CD4-positive, alpha-beta T cell (primary cell): ENCODE results near the gene URB1. TPM values are rescaled to one million over a fixed set of nuclear protein-coding genes. Genes with fewer than 3 reads are reported as not detected.
"Not testable (repeated sequence)": the region's sequence is repeated elsewhere in the genome, so short reads cannot be mapped to it uniquely, and the experiment has no call there.

Experiments
- ATAC-seq: fragments of 200-7000 bp; cut with Tn5 transposase; one replicate; pipeline ENCODE4 v1.10.0; 2022; ENCODE audit warnings: mild to moderate bottlenecking; ENCODE audit not compliant: poor library complexity
- CTCF ChIA-PET: fragments of 350-600 bp; sonication (Branson Sonifier 250); formaldehyde crosslinking; loops from one replicate; lab custom pipeline; 2021; ENCODE audit warnings: antibody characterized with exemption, inconsistent platforms; lab: Charles Lee
- POLR2A ChIA-PET: fragments of 350-600 bp; sonication (Branson Sonifier 250); formaldehyde crosslinking; loops from one replicate; lab custom pipeline; 2021; ENCODE audit warnings: antibody characterized with exemption, inconsistent platforms; lab: Charles Lee
- DNase-seq, 14 experiments: peaks; one replicate each; pipeline ENCODE4 v3.0.0-alpha.2; 2013 to 2020; ENCODE audit warnings: mixed read lengths in 2 of 14
- H3K27ac ChIP-seq, 2 donors: one replicate each; pipeline versions ENCODE4 v1.5.1 to v1.7.0; 2013; ENCODE audit warnings: low read length in 2 of 2, low read depth in 1 of 2, mild to moderate bottlenecking in 1 of 2
- H3K27me3 ChIP-seq, 2 experiments: 1 replicate in 1 of 2; 2 replicates in 1 of 2; pipeline versions ENCODE4 v1.6.1 to v1.7.0; 2013; ENCODE audit warnings: low read length in 2 of 2, control low read depth in 1 of 2, mild to moderate bottlenecking in 1 of 2, moderate library complexity in 1 of 2; ENCODE audit not compliant: insufficient read depth in 2 of 2, control insufficient read depth in 1 of 2
- H3K36me3 ChIP-seq: one replicate; pipeline ENCODE4 v1.6.1; 2013; ENCODE audit warnings: low read length, control low read depth; ENCODE audit not compliant: insufficient read depth
- H3K4me1 ChIP-seq: one replicate; pipeline ENCODE4 v1.6.1; 2013; ENCODE audit warnings: low read length, control low read depth; ENCODE audit not compliant: insufficient read depth
- H3K4me3 ChIP-seq: one replicate; pipeline ENCODE4 v1.5.1; 2013; ENCODE audit warnings: mild to moderate bottlenecking, low read length, moderate library complexity
- H3K9me3 ChIP-seq, 2 experiments: 1 replicate in 1 of 2; 2 replicates in 1 of 2; pipeline versions ENCODE4 v1.6.1 to v1.7.0; 2013; ENCODE audit warnings: low read length in 2 of 2, mild to moderate bottlenecking in 2 of 2, control low read depth in 1 of 2, moderate library complexity in 1 of 2; ENCODE audit not compliant: control insufficient read depth in 1 of 2, insufficient read depth in 1 of 2
- H3K27ac Mint-ChIP-seq: one replicate; pipeline ENCODE4 v1.8.0; 2020; ENCODE audit warnings: mixed read lengths
- H3K27me3 Mint-ChIP-seq: one replicate; pipeline ENCODE4 v1.8.0; 2021; ENCODE audit warnings: mixed read lengths
- H3K36me3 Mint-ChIP-seq: one replicate; pipeline ENCODE4 v1.8.0; 2021; ENCODE audit warnings: low read depth, mixed read lengths
- H3K4me1 Mint-ChIP-seq: one replicate; pipeline ENCODE4 v1.8.0; 2021; ENCODE audit warnings: low read depth, mixed read lengths
- H3K4me3 Mint-ChIP-seq: one replicate; pipeline ENCODE4 v1.8.0; 2020; ENCODE audit warnings: mild to moderate bottlenecking, mixed read lengths
- H3K9me3 Mint-ChIP-seq: one replicate; pipeline ENCODE4 v1.8.0; 2020; ENCODE audit warnings: mixed read lengths
- intact Hi-C, 2 experiments: fragments of 100-400 bp; cut with DNase I in 1 of 2; cut with micrococcal nuclease in 1 of 2; formaldehyde crosslinking; loops; one replicate each; pipeline versions ENCODE4 v1.15.1 to v1.9.0; 2023 to 2025; cut with DNase I, micrococcal nuclease
- polyA plus RNA-seq, 2 donors: library from polyadenylated mRNA; unstranded; fragments of 120-200 nt; gene quantifications; one replicate each; pipeline ENCODE4 v1.2.1, GENCODE V29; 2013
- total RNA-seq, 174 experiments: library from RNA in 2 of 174; stranded (reverse) in 2 of 174; gene quantifications; one replicate each; pipeline ENCODE4 v1.2.3 and lab custom pipeline; 2021 to 2026
- TF ChIP-seq, protein P1 (sequence below): fragments of 200-600 bp; IDR thresholded peaks from one replicate; pipeline ENCODE4 v1.8.0; 2022; ENCODE audit warnings: antibody characterized with exemption, mild to moderate bottlenecking

Gene URB1
- total RNA-seq (1 to 10 TPM; 5.4 to 5.7 TPM), total RNA-seq (lab: John Stamatoyannopoulos, UW) (31.8 to 552 (median 88.8) reads per million in 172 experiments)
- 7.3 TPM for polyA plus RNA-seq (2013, experiment 1 of 2)
- polyA plus RNA-seq (2013, experiment 2 of 2): 6.8 TPM

DNA sequence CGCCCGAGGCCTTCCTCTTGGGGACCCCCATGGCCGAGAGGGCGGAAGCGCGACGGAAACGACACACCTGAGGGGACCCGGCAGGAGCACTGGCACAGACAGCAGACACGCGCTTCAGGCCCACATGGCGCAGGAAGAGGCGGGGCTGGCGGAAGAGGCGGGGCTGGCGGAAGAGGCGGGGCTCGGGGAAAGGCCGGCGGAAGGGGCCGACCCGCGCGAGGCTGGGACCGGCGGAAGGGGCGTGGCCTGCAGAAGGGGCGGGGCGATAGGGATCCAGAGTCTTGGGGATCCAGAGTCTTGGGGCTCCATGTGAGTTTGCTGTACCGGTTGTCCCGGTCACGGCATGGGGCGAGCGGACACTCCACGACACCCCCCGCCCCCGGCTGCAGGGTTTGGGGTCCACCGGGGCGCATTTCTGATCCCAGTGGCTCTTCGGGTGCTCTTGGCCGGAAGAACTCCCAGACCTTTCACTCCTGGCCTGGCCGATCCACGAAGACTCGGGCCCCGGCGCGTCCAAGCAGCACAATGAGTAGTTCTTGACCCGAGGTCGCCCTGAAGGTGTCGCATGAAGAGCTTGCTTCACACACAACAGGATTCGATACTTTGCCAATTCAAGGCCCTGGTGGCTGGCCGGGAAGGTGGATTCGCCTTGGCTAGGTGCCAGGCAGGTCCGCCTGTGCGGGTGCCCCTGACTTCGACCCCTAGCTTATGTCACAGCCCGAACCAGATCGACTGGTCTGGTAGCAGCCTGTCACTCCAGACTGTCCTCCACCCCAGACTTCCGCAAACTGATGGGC, at the start of gene URB1:
Gene URB1, minus strand, starts transcription at position 133 of the 797 bp plus-strand sequence. Its CDS starts 102 bp downstream, at position 31.
- TF ChIP-seq, protein P1, sequence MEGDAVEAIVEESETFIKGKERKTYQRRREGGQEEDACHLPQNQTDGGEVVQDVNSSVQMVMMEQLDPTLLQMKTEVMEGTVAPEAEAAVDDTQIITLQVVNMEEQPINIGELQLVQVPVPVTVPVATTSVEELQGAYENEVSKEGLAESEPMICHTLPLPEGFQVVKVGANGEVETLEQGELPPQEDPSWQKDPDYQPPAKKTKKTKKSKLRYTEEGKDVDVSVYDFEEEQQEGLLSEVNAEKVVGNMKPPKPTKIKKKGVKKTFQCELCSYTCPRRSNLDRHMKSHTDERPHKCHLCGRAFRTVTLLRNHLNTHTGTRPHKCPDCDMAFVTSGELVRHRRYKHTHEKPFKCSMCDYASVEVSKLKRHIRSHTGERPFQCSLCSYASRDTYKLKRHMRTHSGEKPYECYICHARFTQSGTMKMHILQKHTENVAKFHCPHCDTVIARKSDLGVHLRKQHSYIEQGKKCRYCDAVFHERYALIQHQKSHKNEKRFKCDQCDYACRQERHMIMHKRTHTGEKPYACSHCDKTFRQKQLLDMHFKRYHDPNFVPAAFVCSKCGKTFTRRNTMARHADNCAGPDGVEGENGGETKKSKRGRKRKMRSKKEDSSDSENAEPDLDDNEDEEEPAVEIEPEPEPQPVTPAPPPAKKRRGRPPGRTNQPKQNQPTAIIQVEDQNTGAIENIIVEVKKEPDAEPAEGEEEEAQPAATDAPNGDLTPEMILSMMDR: no peak
- intact Hi-C loops: loop anchor here in 1 of 2 experiments (1.0 to 10.0 kb wide), 7 partner anchors 18 to 1249 kb away; partner anchors contain the start of genes CFAP298, CRYZL1, GART and ITSN1

DNA sequence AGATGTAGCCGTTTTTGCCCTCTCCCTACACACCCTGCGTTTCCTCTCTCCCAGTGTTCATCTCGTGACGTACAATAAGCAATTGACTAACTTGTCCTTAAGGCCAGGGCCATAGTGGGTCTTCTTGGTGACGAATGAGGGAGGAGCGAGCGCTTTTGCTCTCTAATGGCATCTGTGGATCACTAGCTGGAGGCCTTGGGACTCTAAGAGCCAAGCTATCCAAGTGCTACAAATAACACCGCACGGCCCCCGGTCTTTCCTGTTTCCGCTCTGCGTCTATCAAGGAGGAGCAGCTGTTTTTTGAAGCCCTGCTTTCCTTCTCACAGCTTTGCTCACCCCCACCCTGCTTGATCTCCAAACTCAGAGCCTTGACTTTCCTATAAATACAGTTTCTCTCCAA, 44.9 kb upstream of the URB1 start:
- Mint-ChIP-seq H3K4me3 (peak overlapping the region; percentile 30), H3K27me3 (no peaks in the 10 kb centered on the region), H3K9me3 (no peaks in the 10 kb centered on the region), H3K4me1 (peaks cover 17% of the 10 kb centered on the region), H3K27ac (no peak overlapping the region), H3K36me3 (no peaks in the 10 kb centered on the region)
- ATAC-seq (no peak), DNase-seq (no peak)
- intact Hi-C loops: no loop called here
- Histone ChIP-seq H3K4me3 (no peak overlapping the region), H3K36me3 (peaks cover 2% of the 10 kb centered on the region), H3K27me3 (no peaks in the 10 kb centered on the region), H3K4me1 (peaks cover 3% of the 10 kb centered on the region), H3K9me3 (no peaks in the 10 kb centered on the region), H3K27ac (no peak overlapping the region)
- TF ChIP-seq, protein P1: no peak
- ChIA-PET POLR2A (no interaction called here), CTCF (no interaction called here)

More for the DNA sequence above, at the start of gene URB1:
- no peaks in the 10 kb centered on the region for H3K27me3 ChIP-seq
- ATAC-seq: peak; percentile 97
- H3K4me1 Mint-ChIP-seq: peaks cover 52% of the 10 kb centered on the region
- H3K4me3 Mint-ChIP-seq: peak within 1 kb of the TSS; percentile 94
- no peaks in the 10 kb centered on the region for H3K9me3 Mint-ChIP-seq
- peaks cover 23% of the 10 kb centered on the region for H3K36me3 Mint-ChIP-seq
- H3K27ac Mint-ChIP-seq: peak within 1 kb of the TSS; percentile 80
- DNase-seq: peak; percentile 90 to 98 (median 95)
- ChIA-PET CTCF (interaction anchor here (1.5 to 1.7 kb wide), 2 partner anchors 208 kb away, joined by 4 to 5 read pairs; no protein-coding TSS in a partner anchor), POLR2A (interaction anchor here (1.0 to 3.5 kb wide), 4 partner anchors 18 to 334 kb away, joined by 4 to 26 read pairs (median 6); partner anchors contain the start of genes CFAP298, EVA1C and SYNJ1)
- H3K27me3 Mint-ChIP-seq: peaks cover under 1% of the 10 kb centered on the region
- no peaks in the 10 kb centered on the region for H3K9me3 ChIP-seq
- H3K27ac ChIP-seq: peak within 1 kb of the TSS; percentile 60 to 64
- peaks cover 9% of the 10 kb centered on the region for H3K36me3 ChIP-seq
- H3K4me1 ChIP-seq: peaks cover 26% of the 10 kb centered on the region
- H3K4me3 ChIP-seq: peak within 1 kb of the TSS; percentile 98

- H3K9me3 ChIP-seq, H3K27me3 ChIP-seq, H3K27me3 Mint-ChIP-seq, H3K4me3 ChIP-seq, DNase-seq, H3K27ac Mint-ChIP-seq, H3K36me3 Mint-ChIP-seq, H3K36me3 ChIP-seq, H3K27ac ChIP-seq, H3K4me1 ChIP-seq, intact Hi-C loops, H3K4me3 Mint-ChIP-seq, POLR2A ChIA-PET, CTCF ChIA-PET, ATAC-seq, H3K9me3 Mint-ChIP-seq: not testable (repeated sequence)
- peaks cover 17% of the 10 kb centered on the region for H3K4me1 Mint-ChIP-seq
These were observed 40.3 kb upstream of the URB1 start for GRCh38 chr21:32432982-32433660.
